ENCODE data around the gene ACSBG1. TPM values are rescaled to one million over a fixed set of nuclear protein-coding genes. Genes with fewer than 3 reads are reported as not detected.
A peak's percentile ranks its signal among the peaks of the same experiment; 100 is the strongest.

Gene ACSBG1
- not detected for total RNA-seq
- long read RNA-seq, result 0 reads

GRCh38 chr15:78234515-78235040 lies at the start of gene ACSBG1:
TSS of gene ACSBG1 (minus strand) at chr15:78234565. CDS start at chr15:78234501, 64 bp downstream.
- intact Hi-C loops (cut with DNase I), result no loop called here
- no peak for DNase-seq (ENCODE audit: low spot score)

GRCh38 chr15:78282324-78282723 lies 48.0 kb upstream of the ACSBG1 start:
- intact Hi-C loops (cut with DNase I), result no loop called here
- no peak for DNase-seq (ENCODE audit: low spot score)

GRCh38 chr15:78280319-78281072 lies 46.1 kb upstream of the ACSBG1 start:
- intact Hi-C loops (cut with DNase I), result no loop called here
- DNase-seq (ENCODE audit: low spot score), result no peak

- DNase-seq (ENCODE audit: low spot score), result no peak
- intact Hi-C loops (cut with DNase I), result no loop called here
Observed at GRCh38 chr15:78276064-78276943, 41.9 kb upstream of the ACSBG1 start.

- intact Hi-C loops (cut with DNase I), result no loop called here
- DNase-seq (ENCODE audit: low spot score), result no peak
Observed at GRCh38 chr15:78274994-78275393, 40.6 kb upstream of the ACSBG1 start.

- DNase-seq (ENCODE audit: low spot score), result no peak
- intact Hi-C loops (cut with DNase I), result no loop called here
Observed at GRCh38 chr15:78272776-78273175, 38.4 kb upstream of the ACSBG1 start.

- intact Hi-C loops (cut with DNase I), result no loop called here
- no peak for DNase-seq (ENCODE audit: low spot score)
Observed at GRCh38 chr15:78272316-78272715, 38.0 kb upstream of the ACSBG1 start.

GRCh38 chr15:78266806-78267205 lies 32.4 kb upstream of the ACSBG1 start:
- peak; percentile 41 for DNase-seq (ENCODE audit: low spot score)
- intact Hi-C loops (cut with DNase I), result no loop called here

- DNase-seq (ENCODE audit: low spot score), result no peak
- intact Hi-C loops (cut with DNase I), result no loop called here
Observed at GRCh38 chr15:78266229-78266628, 31.9 kb upstream of the ACSBG1 start.

- peak; percentile 47 for DNase-seq (ENCODE audit: low spot score)
- intact Hi-C loops (cut with DNase I), result no loop called here
Observed at GRCh38 chr15:78265752-78266224, 31.4 kb upstream of the ACSBG1 start.

- no peak for DNase-seq (ENCODE audit: low spot score)
- intact Hi-C loops (cut with DNase I), result no loop called here
Observed at GRCh38 chr15:78265137-78265460, 30.7 kb upstream of the ACSBG1 start.

GRCh38 chr15:78264304-78265136 lies 30.2 kb upstream of the ACSBG1 start, which contains the start of gene DNAJA4:
TSS of gene DNAJA4 (plus strand) at chr15:78264562. CDS start at chr15:78264764, 202 bp downstream.
- DNase-seq (ENCODE audit: low spot score), result peak; percentile 84
- intact Hi-C loops (cut with DNase I), result no loop called here

- intact Hi-C loops (cut with DNase I), result no loop called here
- no peak for DNase-seq (ENCODE audit: low spot score)
Observed at GRCh38 chr15:78263907-78264303, 29.5 kb upstream of the ACSBG1 start.

- intact Hi-C loops (cut with DNase I), result no loop called here
- peak; percentile 29 for DNase-seq (ENCODE audit: low spot score)
Observed at GRCh38 chr15:78263351-78263781, 29.0 kb upstream of the ACSBG1 start.

- intact Hi-C loops (cut with DNase I), result no loop called here
Observed at GRCh38 chr15:78261062-78261461, 26.7 kb upstream of the ACSBG1 start.

GRCh38 chr15:78260489-78260888 lies 26.1 kb upstream of the ACSBG1 start:
- intact Hi-C loops (cut with DNase I), result no loop called here
- DNase-seq (ENCODE audit: low spot score), result peak; percentile 67

More at GRCh38 chr15:78261062-78261461, 26.7 kb upstream of the ACSBG1 start:
- no peak for DNase-seq (ENCODE audit: low spot score)

GRCh38 chr15:78259232-78259631 lies 24.9 kb upstream of the ACSBG1 start:
- DNase-seq (ENCODE audit: low spot score), result peak; percentile 31
- intact Hi-C loops (cut with DNase I), result no loop called here

GRCh38 chr15:78257681-78258080 lies 23.3 kb upstream of the ACSBG1 start:
- intact Hi-C loops (cut with DNase I), result no loop called here
- no peak for DNase-seq (ENCODE audit: low spot score)

- intact Hi-C loops (cut with DNase I), result no loop called here
- no peak for DNase-seq (ENCODE audit: low spot score)
Observed at GRCh38 chr15:78256044-78256437, 21.7 kb upstream of the ACSBG1 start.

Measured in cardiac septum (tissue), 1 donor.